Hematopoietic multipotent progenitor cell treated with erythropoietin and hydrocortisone succinate and interleukin-3 and kit ligand, for 4 days (in vitro differentiated cells): ENCODE data around the gene IL6ST.

Experiments used
- DNase-seq: peaks from one replicate; pipeline ENCODE4 v3.0.0-alpha.2; 2015

The IL6ST gene

GRCh38 chr5:55894135-55894534 is 100.6 kb downstream of the IL6ST start:
- no peak for DNase-seq

GRCh38 chr5:55892479-55892878 is 102.3 kb downstream of the IL6ST start:
- no peak for DNase-seq

- no peak for DNase-seq
Measured at GRCh38 chr5:55888205-55888604, 106.6 kb downstream of the IL6ST start.

GRCh38 chr5:55885359-55885758 is 109.4 kb downstream of the IL6ST start:
- no peak for DNase-seq
